ENCODE results near the gene CSPG4.
"Not testable (repeated sequence)": the region's sequence is repeated elsewhere in the genome, so short reads cannot be mapped to it uniquely, and the experiment has no call there.

CSPG4 gene

DNA sequence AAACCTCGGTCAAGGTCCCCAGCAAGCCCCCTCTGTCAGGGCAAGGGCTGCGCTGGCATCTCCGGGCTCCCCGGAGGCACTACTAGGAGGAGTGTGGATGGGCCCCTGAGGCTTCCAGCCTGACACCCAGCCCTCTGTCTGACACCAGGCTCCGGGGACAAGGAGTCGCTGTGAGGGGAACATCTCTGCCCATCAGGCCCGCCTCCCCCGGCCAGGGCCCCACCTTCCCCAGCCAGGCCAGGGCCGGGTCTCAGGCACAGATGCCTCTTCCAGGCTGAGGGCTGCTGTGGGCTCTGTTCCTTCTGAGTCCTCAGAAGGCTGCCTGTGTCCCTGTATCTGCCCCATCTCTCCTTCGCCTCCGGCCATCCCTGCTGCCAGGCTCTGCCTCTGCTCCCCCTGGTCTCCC is 15.8 kb downstream of the CSPG4 start:
- H3K4me3 ChIP-seq (ENCODE audit: low read depth, low read length), result no peak overlapping the region
- DNase-seq (ENCODE audit: low read depth), result no peak
- TF ChIP-seq, protein P1, sequence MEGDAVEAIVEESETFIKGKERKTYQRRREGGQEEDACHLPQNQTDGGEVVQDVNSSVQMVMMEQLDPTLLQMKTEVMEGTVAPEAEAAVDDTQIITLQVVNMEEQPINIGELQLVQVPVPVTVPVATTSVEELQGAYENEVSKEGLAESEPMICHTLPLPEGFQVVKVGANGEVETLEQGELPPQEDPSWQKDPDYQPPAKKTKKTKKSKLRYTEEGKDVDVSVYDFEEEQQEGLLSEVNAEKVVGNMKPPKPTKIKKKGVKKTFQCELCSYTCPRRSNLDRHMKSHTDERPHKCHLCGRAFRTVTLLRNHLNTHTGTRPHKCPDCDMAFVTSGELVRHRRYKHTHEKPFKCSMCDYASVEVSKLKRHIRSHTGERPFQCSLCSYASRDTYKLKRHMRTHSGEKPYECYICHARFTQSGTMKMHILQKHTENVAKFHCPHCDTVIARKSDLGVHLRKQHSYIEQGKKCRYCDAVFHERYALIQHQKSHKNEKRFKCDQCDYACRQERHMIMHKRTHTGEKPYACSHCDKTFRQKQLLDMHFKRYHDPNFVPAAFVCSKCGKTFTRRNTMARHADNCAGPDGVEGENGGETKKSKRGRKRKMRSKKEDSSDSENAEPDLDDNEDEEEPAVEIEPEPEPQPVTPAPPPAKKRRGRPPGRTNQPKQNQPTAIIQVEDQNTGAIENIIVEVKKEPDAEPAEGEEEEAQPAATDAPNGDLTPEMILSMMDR (IDR thresholded peaks at IDR 0.05; ENCODE audit: insufficient read depth, low read depth, low read length, missing control alignments), result no peak

DNA sequence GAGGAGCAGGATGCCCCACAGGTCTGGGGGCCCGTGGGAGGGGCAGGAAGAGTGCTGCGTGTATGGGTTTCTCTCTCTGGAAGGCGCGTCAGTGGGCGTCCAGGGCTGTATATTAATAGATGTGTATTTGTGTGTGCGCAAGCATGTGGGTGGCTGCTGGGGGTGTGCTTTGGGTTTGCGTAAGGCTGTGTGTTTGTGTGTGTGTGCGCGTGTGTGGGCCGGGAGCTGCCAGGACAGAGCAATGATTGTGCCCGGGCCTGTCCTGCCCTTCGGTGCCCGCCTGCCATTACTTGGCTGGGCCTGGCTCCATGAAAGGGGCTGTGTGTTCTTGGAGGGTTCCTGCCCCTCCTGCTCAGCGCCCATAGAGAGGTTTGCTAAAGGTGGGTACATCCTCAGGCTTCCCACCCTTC is 16.3 kb downstream of the CSPG4 start:
- DNase-seq (ENCODE audit: low read depth), result peak; percentile 41
- H3K4me3 ChIP-seq (ENCODE audit: low read depth, low read length), result no peak overlapping the region
- TF ChIP-seq, protein P1 (IDR thresholded peaks at IDR 0.05; ENCODE audit: insufficient read depth, low read depth, low read length, missing control alignments), result no peak

DNA sequence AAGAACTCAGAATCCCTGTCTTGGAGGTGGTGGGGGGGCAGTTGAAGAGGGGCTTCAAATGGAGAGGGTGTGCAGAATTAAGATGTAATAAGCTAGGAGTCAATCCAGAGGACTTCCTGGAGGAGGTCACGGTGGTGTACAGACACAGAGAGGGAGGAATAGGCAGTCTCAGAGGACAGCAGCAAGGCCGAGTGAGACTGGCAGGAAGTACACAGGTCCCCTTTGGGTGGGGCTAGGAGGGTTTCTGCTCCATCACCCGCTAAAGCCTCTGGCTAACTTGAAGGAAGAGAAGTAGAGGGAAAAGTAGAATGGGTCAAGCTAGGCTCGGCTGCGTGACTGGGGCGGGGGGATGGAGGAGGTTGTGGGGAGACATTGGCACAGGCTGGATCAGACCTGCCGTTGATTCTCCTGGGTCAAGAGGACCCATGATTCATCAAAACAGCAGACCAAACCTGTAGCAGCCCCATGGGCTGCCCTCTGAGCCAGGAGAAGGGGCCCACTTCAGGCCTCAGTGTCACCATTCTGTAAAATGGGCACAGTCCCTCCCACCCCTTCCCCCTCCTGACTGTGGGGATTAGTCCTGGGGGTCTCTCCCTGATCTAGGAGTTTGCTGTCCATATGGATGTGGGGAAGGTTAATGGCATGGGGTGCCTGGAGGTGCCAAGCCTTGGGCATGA is 16.9 kb downstream of the CSPG4 start:
- TF ChIP-seq, protein P1 (IDR thresholded peaks at IDR 0.05; ENCODE audit: insufficient read depth, low read depth, low read length, missing control alignments), result no peak
- peak; percentile 43 for DNase-seq (ENCODE audit: low read depth)
- H3K4me3 ChIP-seq (ENCODE audit: low read depth, low read length), result no peak overlapping the region

DNA sequence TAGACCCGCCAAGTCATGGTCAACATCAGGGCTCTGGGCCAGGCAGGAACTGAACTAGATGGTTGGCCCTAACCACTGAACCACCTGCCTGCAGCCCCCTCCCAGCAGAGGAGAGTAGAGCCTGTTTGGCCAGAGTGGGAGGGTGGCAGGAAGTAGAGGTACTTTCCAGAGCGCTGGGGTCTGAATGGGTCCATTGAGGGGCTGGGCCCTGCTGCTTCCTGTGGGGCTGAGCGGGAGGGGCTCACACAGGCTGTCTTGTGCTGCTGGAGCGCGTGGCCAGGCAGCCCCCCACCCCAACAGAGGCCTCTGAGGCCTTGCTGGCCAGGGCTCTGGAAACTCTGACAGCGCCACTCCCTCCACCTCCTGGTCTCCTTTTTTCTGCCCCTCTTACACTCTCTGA is 17.4 kb downstream of the CSPG4 start:
- peak; percentile 64 for DNase-seq (ENCODE audit: low read depth)
- TF ChIP-seq, protein P1 (IDR thresholded peaks at IDR 0.05; ENCODE audit: insufficient read depth, low read depth, low read length, missing control alignments), result no peak
- no peak overlapping the region for H3K4me3 ChIP-seq (ENCODE audit: low read depth, low read length)

DNA sequence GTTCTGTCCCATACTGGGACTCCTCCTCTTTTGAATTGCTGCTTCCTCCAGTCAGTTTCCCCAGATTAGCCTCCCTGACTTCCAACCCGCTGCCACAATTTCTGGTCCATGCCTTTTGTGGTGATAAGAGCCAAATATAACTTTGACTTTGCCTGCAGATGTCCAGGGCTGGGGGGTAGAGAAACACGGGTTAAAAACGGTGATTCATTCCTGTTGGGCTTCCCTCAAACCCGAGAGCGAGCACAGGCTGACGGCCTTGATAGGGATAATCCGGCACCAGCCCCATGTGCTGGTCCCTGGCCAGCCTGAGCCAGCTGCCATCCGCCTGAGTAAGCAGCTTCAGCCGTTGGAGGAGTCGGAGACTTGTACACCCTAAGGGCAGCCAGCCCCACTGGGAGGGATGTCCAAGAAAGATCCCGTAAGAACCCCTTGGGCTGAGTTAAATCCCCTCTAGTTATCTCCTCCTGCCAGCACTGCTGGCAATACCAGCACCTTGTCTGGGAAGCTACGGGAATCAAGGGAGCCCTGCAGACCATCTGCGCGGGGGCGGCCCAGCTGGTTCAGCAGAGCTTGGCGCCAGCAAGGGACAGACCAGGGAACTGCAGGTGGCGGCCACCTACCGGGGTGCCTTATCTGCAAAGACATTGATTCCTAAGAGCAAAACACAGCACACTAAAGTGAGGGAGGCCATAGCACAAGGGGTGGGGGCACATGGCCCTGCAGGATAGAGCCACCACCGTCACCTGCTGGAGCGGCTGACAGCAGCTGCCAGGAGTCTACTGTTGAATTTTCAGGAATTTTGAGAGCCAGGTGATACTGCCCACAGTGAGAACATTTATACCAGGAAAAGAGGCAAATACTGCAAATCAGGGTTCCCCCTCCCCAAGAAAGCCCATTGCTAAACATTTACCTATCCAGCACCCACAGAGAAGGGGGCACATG is 18.1 kb downstream of the CSPG4 start:
- TF ChIP-seq, protein P1 (IDR thresholded peaks at IDR 0.05; ENCODE audit: insufficient read depth, low read depth, low read length, missing control alignments), result peak; percentile 9
- no peak overlapping the region for H3K4me3 ChIP-seq (ENCODE audit: low read depth, low read length)
- no peak for DNase-seq (ENCODE audit: low read depth)

DNA sequence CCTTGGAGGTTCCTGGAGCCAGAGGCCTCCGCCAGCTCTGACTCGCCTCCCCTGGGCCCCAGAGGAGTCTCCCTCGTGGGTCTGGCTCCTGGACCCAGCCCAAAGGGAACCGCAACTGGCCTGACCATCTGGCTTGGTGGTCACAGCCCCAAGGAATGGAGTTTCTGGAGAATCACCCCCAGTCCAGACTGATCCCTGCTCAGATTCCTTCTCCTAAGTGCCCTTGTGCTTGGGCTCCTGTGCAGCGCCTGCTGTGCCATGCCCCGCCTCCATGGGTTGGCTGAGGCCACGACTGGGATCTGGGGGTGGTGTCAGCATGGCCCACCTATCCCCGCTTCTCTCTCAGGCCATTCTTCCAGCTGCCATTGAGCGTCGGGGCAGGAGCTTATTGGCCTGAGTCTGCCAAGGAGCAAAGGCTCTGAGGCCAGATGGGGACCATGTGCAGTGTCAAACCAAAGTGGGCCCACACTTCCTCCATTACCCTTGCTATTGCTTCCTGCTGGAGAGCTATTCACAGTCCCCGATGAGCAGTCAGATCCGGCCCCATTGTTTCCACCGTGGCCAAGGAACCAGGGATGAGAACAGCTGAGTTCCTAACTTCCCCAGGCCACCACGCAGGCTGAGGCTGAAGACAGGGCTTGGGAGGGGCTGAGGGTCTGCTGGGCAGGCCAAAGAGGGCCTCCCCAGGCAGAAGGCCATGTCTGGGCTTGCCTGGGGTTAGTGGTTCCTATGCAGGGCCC is 19.0 kb downstream of the CSPG4 start:
- DNase-seq (ENCODE audit: low read depth), result no peak
- TF ChIP-seq, protein P1 (IDR thresholded peaks at IDR 0.05; ENCODE audit: insufficient read depth, low read depth, low read length, missing control alignments), result no peak
- H3K4me3 ChIP-seq (ENCODE audit: low read depth, low read length), result no peak overlapping the region

DNA sequence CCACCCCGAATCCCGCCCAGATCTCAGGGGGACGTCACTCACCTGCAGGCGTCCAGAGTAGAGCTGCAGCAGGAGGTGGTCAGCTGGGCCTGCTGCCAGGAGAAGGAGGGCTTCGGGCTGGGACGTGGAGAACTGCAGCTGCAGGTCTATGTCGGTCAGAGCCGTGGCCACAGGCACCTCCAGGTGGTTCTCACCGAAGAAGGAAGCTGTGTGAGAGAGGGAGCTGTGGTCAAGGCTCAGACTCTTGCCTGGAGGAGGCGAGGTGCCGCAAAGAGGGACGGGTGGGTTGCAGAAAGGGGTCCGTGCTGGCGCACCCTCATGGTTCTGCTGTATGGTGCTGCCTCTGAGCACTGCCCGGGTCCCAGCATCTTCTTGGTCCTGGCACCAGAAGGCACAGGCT is 19.6 kb downstream of the CSPG4 start:
- DNase-seq (ENCODE audit: low read depth); H3K4me3 ChIP-seq (ENCODE audit: low read depth, low read length): not testable (repeated sequence)

DNA sequence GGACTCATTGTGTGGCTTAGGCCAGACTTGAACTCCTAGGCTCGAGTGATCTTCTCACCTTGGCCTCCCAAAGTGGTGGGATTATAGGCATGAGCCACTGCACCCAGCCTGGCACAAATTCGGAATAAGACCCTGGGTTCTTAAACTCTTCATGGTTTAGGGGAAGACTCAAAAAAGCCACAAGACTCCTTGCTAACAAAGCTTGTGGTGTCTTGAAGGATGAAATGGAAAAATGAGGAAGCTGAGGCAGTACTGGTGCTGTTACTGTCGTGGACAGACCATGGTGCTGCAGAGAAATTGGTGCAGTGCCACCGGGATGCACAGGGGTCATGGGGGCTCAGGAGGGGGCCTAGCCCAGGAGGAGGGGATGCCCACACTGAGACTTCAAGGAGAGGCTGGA is 20.3 kb downstream of the CSPG4 start:
- H3K4me3 ChIP-seq (ENCODE audit: low read depth, low read length); DNase-seq (ENCODE audit: low read depth): not testable (repeated sequence)

DNA sequence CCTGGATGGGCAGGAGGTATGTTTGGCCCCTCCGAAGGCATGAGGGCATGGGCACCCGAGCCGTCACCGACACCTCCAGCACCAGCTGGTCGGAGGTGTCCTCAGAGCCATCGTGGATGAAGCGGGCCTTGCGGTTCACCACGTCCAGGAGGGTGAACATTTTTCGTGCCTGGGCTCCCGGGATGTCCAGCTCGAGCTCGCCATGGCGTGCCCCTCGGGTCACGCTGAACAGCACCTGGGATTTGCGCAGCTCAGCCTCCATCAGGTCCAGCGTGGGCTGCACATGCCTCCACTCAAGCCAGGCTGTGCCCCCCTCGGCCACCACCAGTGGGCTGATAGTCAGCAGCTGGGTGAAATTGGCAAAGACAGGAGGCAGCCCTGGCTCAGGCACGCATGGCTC is 23.2 kb downstream of the CSPG4 start:
- H3K4me3 ChIP-seq (ENCODE audit: low read depth, low read length); DNase-seq (ENCODE audit: low read depth): not testable (repeated sequence)
